Lower lobe of right lung (tissue), 2 donors: Measurements from ENCODE around the gene EFEMP2. TPM values are rescaled to one million over a fixed set of nuclear protein-coding genes. Genes with fewer than 3 reads are reported as not detected.

Experiments used
- ATAC-seq, 2 donors: fragments of 200-7000 bp; cut with Tn5 transposase; one replicate each; pipeline ENCODE4 v1.9.1; 2020 to 2022; ENCODE audit warnings: mild to moderate bottlenecking in 2 of 2, moderate library complexity in 2 of 2
- DNase-seq: peaks from one replicate; pipeline ENCODE4 v3.0.0-alpha.2; 2020
- H3K27ac ChIP-seq: fragments of 200-600 bp; one replicate; pipeline ENCODE4 v1.8.0; 2022
- H3K27me3 ChIP-seq: fragments of 200-600 bp; one replicate; pipeline ENCODE4 v1.8.0; 2022; ENCODE audit warnings: low read depth
- H3K36me3 ChIP-seq: fragments of 200-600 bp; one replicate; pipeline ENCODE4 v1.8.0; 2022; ENCODE audit warnings: mild to moderate bottlenecking
- H3K4me1 ChIP-seq: fragments of 200-600 bp; one replicate; pipeline ENCODE4 v1.8.0; 2022
- H3K4me3 ChIP-seq: fragments of 200-600 bp; one replicate; pipeline ENCODE4 v1.8.0; 2022; ENCODE audit warnings: mild to moderate bottlenecking
- H3K9me3 ChIP-seq: fragments of 200-600 bp; one replicate; pipeline ENCODE4 v1.8.0; 2022
- CTCF ChIP-seq: fragments of 200-600 bp; IDR thresholded peaks from one replicate; pipeline ENCODE4 v1.8.0; 2022; ENCODE audit warnings: antibody characterized with exemption, mild to moderate bottlenecking
- intact Hi-C: fragments of 100-400 bp; cut with DNase I; formaldehyde crosslinking; loops from one replicate; pipeline ENCODE4 v1.11.0; 2022
- total RNA-seq: library from RNA; stranded (reverse); fragmentation: NEBNext Ultra II Directional; extraction: Animal tissue kit (Norgen Biotek cat#: 25700); gene quantifications from one replicate; pipeline ENCODE4 v1.2.1, GENCODE V29; 2021
- donor health status: DM: no; HTN: yes; CAD: no; lungs with severe emphysema.

Gene EFEMP2
- total RNA-seq, 1 donor from 2014 or later = 53.9 TPM

GRCh38 chr11:65863889-65864705 lies 8.5 kb downstream of the EFEMP2 start:
- intact Hi-C loops = no loop called here
- Histone ChIP-seq H3K27ac (no peak overlapping the region), H3K27me3 (no peaks in the 10 kb centered on the region), H3K9me3 (no peaks in the 10 kb centered on the region), H3K4me3 (no peak overlapping the region), H3K36me3 (peaks cover 72% of the 10 kb centered on the region), H3K4me1 (peaks cover 30% of the 10 kb centered on the region)
- no peak for ATAC-seq
- peak; percentile 36 for DNase-seq
- no peak for TF ChIP-seq CTCF

GRCh38 chr11:65862941-65863888 lies 9.4 kb downstream of the EFEMP2 start:
- ATAC-seq = no peak
- intact Hi-C loops = no loop called here
- TF ChIP-seq CTCF = no peak
- Histone ChIP-seq H3K4me1 (peaks cover 36% of the 10 kb centered on the region), H3K4me3 (no peak overlapping the region), H3K27me3 (no peaks in the 10 kb centered on the region), H3K36me3 (peaks cover 68% of the 10 kb centered on the region), H3K27ac (no peak overlapping the region), H3K9me3 (no peaks in the 10 kb centered on the region)
- peak; percentile 43 for DNase-seq

- Histone ChIP-seq H3K27ac (peak overlapping the region; percentile 98), H3K4me3 (no peak overlapping the region), H3K27me3 (no peaks in the 10 kb centered on the region), H3K4me1 (peaks cover 36% of the 10 kb centered on the region), H3K9me3 (no peaks in the 10 kb centered on the region), H3K36me3 (peaks cover 59% of the 10 kb centered on the region)
- DNase-seq (peak; percentile 47), ATAC-seq (no peak)
- no peak for TF ChIP-seq CTCF
- intact Hi-C loops = no loop called here
These were observed 10.3 kb downstream of the EFEMP2 start for GRCh38 chr11:65862191-65862735.

- intact Hi-C loops = no loop called here
- H3K27me3 ChIP-seq = no peaks in the 10 kb centered on the region
- H3K9me3 ChIP-seq = no peaks in the 10 kb centered on the region
- DNase-seq = peak; percentile 46
- TF ChIP-seq CTCF = no peak
- peaks cover 38% of the 10 kb centered on the region for H3K4me1 ChIP-seq
- H3K27ac ChIP-seq = peak overlapping the region; percentile 98
- peak overlapping the region; percentile 92 for H3K4me3 ChIP-seq
- peaks cover 53% of the 10 kb centered on the region for H3K36me3 ChIP-seq
- ATAC-seq = no peak
These were observed 10.9 kb downstream of the EFEMP2 start for GRCh38 chr11:65861533-65862183.

GRCh38 chr11:65861165-65861505 lies 11.5 kb downstream of the EFEMP2 start:
- Histone ChIP-seq H3K36me3 (peaks cover 49% of the 10 kb centered on the region), H3K27ac (peak overlapping the region; percentile 98), H3K4me3 (peak overlapping the region; percentile 92), H3K4me1 (peaks cover 43% of the 10 kb centered on the region), H3K27me3 (no peaks in the 10 kb centered on the region), H3K9me3 (no peaks in the 10 kb centered on the region)
- ATAC-seq = no peak
- intact Hi-C loops = no loop called here
- DNase-seq = no peak
- TF ChIP-seq CTCF = no peak
